Stimulated activated CD8-positive, alpha-beta memory T cell treated with anti-CD3 and anti-CD28 coated beads, Interleukin-4, amount 100 ng/mL, for 48 hours (primary cell): ENCODE results near the gene MYBBP1A.
A peak's percentile ranks its signal among the peaks of the same experiment; 100 is the strongest.
"Not testable (repeated sequence)": the region's sequence is repeated elsewhere in the genome, so short reads cannot be mapped to it uniquely, and the experiment has no call there.

Experiments
- DNase-seq: peaks from one replicate; pipeline ENCODE4 v3.0.0-alpha.2; 2020

The MYBBP1A gene

GRCh38 chr17:4554997-4555799, at the start of gene MYBBP1A:
MYBBP1A (minus strand) TSS chr17:4555384; CDS start chr17:4555324, 60 bp downstream.
- peak; percentile 98 for DNase-seq

- not testable (repeated sequence) for DNase-seq
Observed at GRCh38 chr17:4604736-4605135, 49.6 kb upstream of the MYBBP1A start.

- no peak for DNase-seq
Observed at GRCh38 chr17:4604111-4604644, 49.0 kb upstream of the MYBBP1A start.

GRCh38 chr17:4602041-4602440, 46.9 kb upstream of the MYBBP1A start:
- no peak for DNase-seq

GRCh38 chr17:4601326-4601725, 46.1 kb upstream of the MYBBP1A start:
- DNase-seq, result no peak

GRCh38 chr17:4600563-4600962, 45.4 kb upstream of the MYBBP1A start:
- no peak for DNase-seq

GRCh38 chr17:4599505-4600281, 44.5 kb upstream of the MYBBP1A start:
- DNase-seq, result no peak

- DNase-seq, result no peak
Observed at GRCh38 chr17:4598776-4599504, 43.8 kb upstream of the MYBBP1A start.

- no peak for DNase-seq
Observed at GRCh38 chr17:4597975-4598374, 42.8 kb upstream of the MYBBP1A start.

GRCh38 chr17:4596636-4597380, 41.6 kb upstream of the MYBBP1A start:
- no peak for DNase-seq

- DNase-seq, result not testable (repeated sequence)
Observed at GRCh38 chr17:4595685-4596342, 40.6 kb upstream of the MYBBP1A start.

- DNase-seq, result peak; percentile 69
Observed at GRCh38 chr17:4594931-4595684, 39.9 kb upstream of the MYBBP1A start.

GRCh38 chr17:4594406-4594805, 39.2 kb upstream of the MYBBP1A start:
- no peak for DNase-seq

- no peak for DNase-seq
Observed at GRCh38 chr17:4593021-4593421, 37.8 kb upstream of the MYBBP1A start.

- DNase-seq, result no peak
Observed at GRCh38 chr17:4592240-4593005, 37.2 kb upstream of the MYBBP1A start.

GRCh38 chr17:4591529-4591928, 36.3 kb upstream of the MYBBP1A start:
- DNase-seq, result no peak

- no peak for DNase-seq
Observed at GRCh38 chr17:4590981-4591453, 35.8 kb upstream of the MYBBP1A start.

GRCh38 chr17:4590042-4590441, 34.9 kb upstream of the MYBBP1A start:
- not testable (repeated sequence) for DNase-seq

GRCh38 chr17:4588898-4589625, 33.9 kb upstream of the MYBBP1A start:
- no peak for DNase-seq
